Erythroblast (primary cell): ENCODE data around the gene TCF3.

ENCODE experiments used
- GATA1 ChIP-seq: IDR thresholded peaks from 2 replicates; pipeline ENCODE4 v1.6.1; 2011; ENCODE audit warnings: low read depth, mild to moderate bottlenecking, control low read depth, low read length, moderate library complexity
- POLR2A ChIP-seq: IDR thresholded peaks from 2 replicates; pipeline ENCODE4 v1.6.1; 2011; ENCODE audit warnings: mild to moderate bottlenecking, low read length

GRCh38 chr19:1610579-1610978 is 41.8 kb downstream of the TCF3 start:
- no peak for TF ChIP-seq POLR2A
- no peak for TF ChIP-seq GATA1
